ENCODE data around the gene DCUN1D4.

DNA sequence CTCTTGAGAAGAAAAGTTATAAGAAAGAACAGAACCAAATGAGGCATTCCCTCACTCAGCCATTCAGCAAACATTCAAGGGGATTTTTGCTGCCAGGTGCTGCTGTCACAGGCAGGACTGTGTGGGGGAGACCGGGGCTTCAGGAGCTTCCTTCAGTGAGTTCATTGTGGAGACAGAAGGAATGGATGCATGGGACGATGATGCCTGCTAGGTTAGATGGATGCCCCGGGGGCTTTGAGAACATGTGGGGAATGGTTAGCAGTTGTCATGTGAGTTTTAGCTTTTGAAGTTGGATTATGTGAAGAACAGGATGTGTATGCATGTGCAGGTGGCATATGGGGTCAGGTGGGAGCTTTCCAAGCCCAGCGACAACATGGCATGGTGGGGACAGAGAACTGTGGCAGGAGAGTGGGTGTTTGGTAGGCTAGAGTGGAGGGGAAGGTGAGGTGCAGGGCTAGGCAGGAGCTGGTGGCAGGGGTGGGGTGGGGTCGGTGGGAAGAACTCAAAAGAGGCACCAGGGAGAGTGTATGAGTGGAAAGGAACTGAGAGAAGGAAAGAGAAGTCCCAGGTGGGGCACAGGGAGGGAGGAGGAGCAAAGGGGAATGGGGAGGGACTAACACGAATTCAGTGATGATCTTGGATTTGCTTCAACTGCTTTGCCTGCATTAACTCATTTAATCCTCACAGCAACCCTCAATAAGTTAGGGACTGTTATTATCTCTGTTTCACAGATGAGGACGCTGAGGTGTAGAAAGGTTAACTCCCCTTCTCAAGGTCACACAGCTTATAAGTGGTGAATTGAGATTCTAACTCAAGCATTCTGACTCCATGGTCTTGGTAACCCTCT lies 8.4 kb downstream of the DCUN1D4 start:
- no peak for TF ChIP-seq CTCF (IDR thresholded peaks at IDR 0.05)
- no peak for TF ChIP-seq POLR2A (IDR thresholded peaks at IDR 0.05)
